IPS-18a (cell line): ENCODE measurements around the gene CDYL.

Source experiments
- H3K27ac ChIP-seq: one replicate; pipeline ENCODE4 v1.5.1; 2013; ENCODE audit warnings: low read length
- H3K27me3 ChIP-seq: one replicate; pipeline ENCODE4 v1.6.1; 2013; ENCODE audit warnings: mild to moderate bottlenecking, low read length; ENCODE audit not compliant: control insufficient read depth, insufficient read depth
- H3K36me3 ChIP-seq: one replicate; pipeline ENCODE4 v1.6.1; 2013; ENCODE audit warnings: low read depth, low read length; ENCODE audit not compliant: control insufficient read depth
- H3K4me1 ChIP-seq: one replicate; pipeline ENCODE4 v1.6.1; 2013; ENCODE audit warnings: low read depth, low read length; ENCODE audit not compliant: control insufficient read depth
- H3K4me3 ChIP-seq: one replicate; pipeline ENCODE4 v1.5.1; 2013; ENCODE audit warnings: low read length
- H3K9ac ChIP-seq: one replicate; pipeline ENCODE4 v1.6.1; 2013; ENCODE audit warnings: mild to moderate bottlenecking, low read length, moderate library complexity
- H3K9me3 ChIP-seq: one replicate; pipeline ENCODE4 v1.6.1; 2013; ENCODE audit warnings: low read depth, low read length; ENCODE audit not compliant: control insufficient read depth

The CDYL gene

DNA sequence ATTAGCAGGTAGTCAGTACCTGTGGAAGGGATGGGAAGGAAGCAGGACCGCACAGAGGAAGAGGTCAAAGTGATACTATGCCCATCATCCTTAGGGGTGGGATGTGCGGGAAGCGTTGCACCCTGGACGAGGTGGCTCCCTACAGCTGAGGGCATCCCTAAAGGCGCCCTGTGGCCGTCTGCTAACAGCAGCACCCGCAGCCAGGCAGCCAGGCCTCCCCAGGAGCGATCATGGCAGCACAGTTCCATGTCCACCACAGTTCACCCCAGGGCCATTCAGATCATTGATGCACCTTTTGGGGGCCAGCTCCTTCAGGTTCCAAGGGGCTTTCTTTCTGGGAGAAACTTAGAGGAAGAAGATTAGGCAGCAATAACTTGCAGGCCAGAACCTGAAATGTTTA is 168.1 kb downstream of the CDYL start:
- Histone ChIP-seq H3K9me3 (no peaks in the 10 kb centered on the region), H3K27ac (no peak overlapping the region), H3K4me3 (no peak overlapping the region), H3K36me3 (peaks cover 22% of the 10 kb centered on the region), H3K27me3 (no peaks in the 10 kb centered on the region), H3K9ac (no peak overlapping the region), H3K4me1 (peaks cover 8% of the 10 kb centered on the region)

DNA sequence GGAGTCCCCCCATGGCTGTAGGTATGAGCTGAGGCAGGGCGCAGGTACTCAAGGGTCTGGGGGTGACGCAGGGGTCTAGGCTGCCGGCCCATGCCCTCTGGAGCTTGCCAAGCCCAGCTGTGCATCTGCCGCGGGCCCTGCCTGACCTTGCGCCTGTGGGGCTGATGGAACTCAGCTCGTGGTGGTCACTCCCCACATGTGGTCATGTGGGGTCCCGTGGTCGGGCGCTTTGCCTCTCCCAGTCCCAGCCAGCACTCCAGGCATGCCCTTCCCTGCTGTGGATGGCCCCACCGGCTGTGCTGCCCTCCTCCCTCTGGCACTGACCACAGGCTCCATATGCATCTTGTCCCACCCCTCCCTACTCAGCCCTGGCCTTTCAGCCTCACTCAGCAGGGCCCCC is 170.3 kb downstream of the CDYL start:
- Histone ChIP-seq H3K27me3 (no peaks in the 10 kb centered on the region), H3K36me3 (peaks cover 22% of the 10 kb centered on the region), H3K4me3 (no peak overlapping the region), H3K9me3 (no peaks in the 10 kb centered on the region), H3K9ac (no peak overlapping the region), H3K4me1 (peaks cover 8% of the 10 kb centered on the region), H3K27ac (no peak overlapping the region)

DNA sequence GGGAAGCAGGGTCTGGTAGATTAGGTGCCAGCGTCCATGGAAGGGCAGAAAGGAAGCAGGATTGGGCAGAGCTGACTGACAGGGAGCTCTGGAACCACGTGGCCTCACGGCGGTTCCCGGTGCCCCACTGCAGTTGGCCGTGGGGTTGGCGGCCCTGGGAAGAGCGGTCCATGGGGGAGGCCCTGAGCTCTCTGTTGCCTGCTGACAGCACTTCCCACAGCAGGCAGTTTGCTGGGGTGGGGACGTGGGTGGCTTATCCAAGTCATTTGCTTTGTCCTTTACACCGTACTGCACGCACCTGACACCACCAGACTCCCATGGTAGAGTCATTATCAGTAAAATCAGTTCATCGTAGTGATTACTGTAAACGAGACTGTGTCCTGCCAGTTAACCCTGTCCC is 171.5 kb downstream of the CDYL start:
- Histone ChIP-seq H3K4me3 (no peak overlapping the region), H3K36me3 (peaks cover 27% of the 10 kb centered on the region), H3K27me3 (no peaks in the 10 kb centered on the region), H3K27ac (no peak overlapping the region), H3K9me3 (no peaks in the 10 kb centered on the region), H3K9ac (no peak overlapping the region), H3K4me1 (peaks cover 8% of the 10 kb centered on the region)

DNA sequence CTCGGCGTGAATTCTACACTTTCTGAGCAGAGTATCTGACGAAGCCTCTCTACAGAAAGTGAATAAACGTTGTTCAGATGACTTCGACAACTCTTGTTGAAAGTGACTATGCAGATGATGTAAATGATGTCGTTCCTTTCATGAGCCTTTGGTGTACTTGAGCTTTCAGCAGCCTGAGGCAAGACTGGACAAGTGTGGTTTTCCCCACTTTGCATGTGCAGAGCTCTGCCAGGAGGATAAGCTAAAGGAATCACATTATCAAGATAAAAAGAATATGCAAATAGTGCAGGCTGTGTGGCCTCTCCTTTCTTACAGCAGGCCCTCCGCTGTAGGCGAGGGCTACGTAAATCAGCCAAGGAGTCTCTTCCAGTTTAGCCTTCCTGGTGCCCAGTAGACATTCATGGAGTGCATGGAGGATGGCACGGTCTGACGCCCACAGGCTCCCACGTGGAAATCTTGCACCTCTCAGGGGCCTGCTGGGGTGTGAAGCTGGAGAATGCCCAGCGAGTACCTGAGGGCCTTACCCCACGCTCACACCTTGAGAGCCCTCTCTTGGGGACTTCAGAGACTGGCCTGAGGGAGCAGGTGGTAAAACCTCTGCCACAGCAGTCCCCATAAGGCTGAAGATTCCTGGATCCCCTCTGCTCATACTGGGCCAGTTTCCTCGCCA is 172.7 kb downstream of the CDYL start:
- H3K4me3 ChIP-seq: no peak overlapping the region
- peaks cover 28% of the 10 kb centered on the region for H3K36me3 ChIP-seq
- peaks cover 8% of the 10 kb centered on the region for H3K4me1 ChIP-seq
- no peak overlapping the region for H3K9ac ChIP-seq
- no peaks in the 10 kb centered on the region for H3K27me3 ChIP-seq
- no peaks in the 10 kb centered on the region for H3K9me3 ChIP-seq
- no peak overlapping the region for H3K27ac ChIP-seq

DNA sequence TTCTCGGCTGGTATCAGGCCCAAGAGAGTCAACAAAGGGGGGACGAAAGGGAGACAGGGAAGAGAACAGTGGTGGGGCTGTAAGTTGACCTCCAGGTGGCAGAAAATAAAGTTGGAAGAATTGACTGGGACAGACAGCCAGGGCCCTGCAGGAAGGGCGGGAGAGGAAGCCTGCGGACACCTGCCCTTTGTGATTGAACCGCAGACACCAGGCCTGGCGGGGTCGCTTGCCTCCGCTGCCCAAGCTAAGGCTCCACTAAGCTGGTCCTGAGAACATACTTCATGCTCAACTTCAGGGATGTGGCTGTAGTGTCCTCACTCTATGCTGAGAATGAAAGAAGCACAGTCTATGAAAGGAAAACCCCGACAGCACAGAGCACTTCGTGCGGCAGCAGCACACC is 173.9 kb downstream of the CDYL start:
- H3K9me3 ChIP-seq: no peaks in the 10 kb centered on the region
- H3K4me3 ChIP-seq: no peak overlapping the region
- no peak overlapping the region for H3K27ac ChIP-seq
- no peak overlapping the region for H3K9ac ChIP-seq
- H3K4me1 ChIP-seq: peaks cover 8% of the 10 kb centered on the region
- H3K27me3 ChIP-seq: no peaks in the 10 kb centered on the region
- peaks cover 27% of the 10 kb centered on the region for H3K36me3 ChIP-seq

DNA sequence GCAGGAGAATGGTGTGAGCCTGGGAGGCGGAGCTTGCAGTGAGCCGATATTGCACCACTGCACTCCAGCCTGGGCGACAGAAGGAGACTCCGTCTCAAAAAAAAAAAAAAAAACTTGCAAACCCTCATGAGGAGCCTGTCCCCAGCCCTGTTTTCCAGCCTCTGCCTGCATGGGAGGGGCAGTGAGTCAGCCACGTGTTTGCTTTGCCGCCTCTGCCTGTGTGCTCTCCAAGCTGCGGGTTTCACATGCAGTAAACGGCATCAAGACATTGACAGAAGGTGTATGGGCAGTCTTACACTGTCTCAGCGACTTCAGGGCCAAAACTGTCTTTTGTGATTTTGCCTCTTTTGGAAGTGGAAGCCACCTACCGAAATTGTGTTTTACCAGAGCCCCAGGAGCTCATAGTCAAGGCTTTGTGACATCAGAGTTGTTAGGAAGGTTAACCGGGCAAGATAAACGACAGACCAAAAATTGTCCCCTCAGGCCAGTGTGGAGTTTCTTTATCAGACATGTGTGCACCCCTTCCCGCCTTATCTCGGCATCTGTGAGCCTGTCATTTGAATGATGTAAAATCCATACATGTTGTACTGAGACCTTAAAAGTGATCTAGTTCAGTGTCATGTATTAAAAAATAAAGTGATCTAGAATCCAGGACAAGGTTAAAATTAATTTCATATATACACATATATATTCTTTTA is 174.8 kb downstream of the CDYL start:
- peaks cover 25% of the 10 kb centered on the region for H3K36me3 ChIP-seq
- H3K4me3 ChIP-seq: no peak overlapping the region
- no peak overlapping the region for H3K9ac ChIP-seq
- no peak overlapping the region for H3K27ac ChIP-seq
- no peaks in the 10 kb centered on the region for H3K9me3 ChIP-seq
- H3K4me1 ChIP-seq: peaks cover 8% of the 10 kb centered on the region
- no peaks in the 10 kb centered on the region for H3K27me3 ChIP-seq

DNA sequence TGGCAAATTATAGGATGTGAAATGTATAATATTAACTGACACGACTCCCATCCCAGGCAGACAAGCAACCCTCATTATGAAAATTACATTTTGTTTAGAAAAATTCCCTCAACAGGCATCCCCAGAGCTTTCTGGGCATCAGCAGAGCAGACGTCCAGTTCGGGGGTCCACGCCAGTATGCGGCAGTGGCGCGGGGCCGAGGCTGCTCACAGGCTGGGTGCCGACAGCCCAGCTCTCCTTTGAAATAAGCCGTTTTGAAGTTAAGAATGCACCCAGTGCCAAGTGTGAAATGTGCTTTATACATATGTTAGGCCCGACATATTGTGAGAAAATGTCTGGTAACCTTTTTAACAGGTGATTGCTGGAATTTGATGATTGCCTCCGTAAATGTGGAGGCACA is 177.2 kb downstream of the CDYL start:
- H3K4me3 ChIP-seq: no peak overlapping the region
- H3K27me3 ChIP-seq: no peaks in the 10 kb centered on the region
- H3K9ac ChIP-seq: no peak overlapping the region
- H3K36me3 ChIP-seq: peaks cover 25% of the 10 kb centered on the region
- H3K9me3 ChIP-seq: no peaks in the 10 kb centered on the region
- peaks cover 7% of the 10 kb centered on the region for H3K4me1 ChIP-seq
- no peak overlapping the region for H3K27ac ChIP-seq

DNA sequence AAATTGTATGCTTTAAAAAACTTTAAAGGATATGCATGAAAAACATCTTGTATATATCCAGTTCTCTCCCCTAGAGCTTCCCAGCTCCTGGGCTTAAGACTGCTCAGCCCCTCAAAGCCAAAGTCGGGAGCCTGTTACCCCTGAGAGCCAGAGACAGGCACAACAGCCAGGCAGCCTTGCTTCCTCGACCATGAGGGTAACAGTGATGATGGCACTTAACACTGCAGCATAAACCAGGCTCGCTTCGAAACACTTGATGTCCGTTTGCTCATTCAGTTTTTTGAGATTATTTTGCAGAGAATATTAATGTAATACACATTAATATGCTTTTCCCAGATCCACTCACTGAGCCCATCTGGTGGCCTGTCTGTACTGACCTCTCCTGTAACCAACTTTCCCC is 180.4 kb downstream of the CDYL start:
- Histone ChIP-seq H3K9ac (no peak overlapping the region), H3K36me3 (peaks cover 25% of the 10 kb centered on the region), H3K27ac (no peak overlapping the region), H3K4me3 (no peak overlapping the region), H3K27me3 (no peaks in the 10 kb centered on the region), H3K9me3 (no peaks in the 10 kb centered on the region), H3K4me1 (peaks cover 4% of the 10 kb centered on the region)

DNA sequence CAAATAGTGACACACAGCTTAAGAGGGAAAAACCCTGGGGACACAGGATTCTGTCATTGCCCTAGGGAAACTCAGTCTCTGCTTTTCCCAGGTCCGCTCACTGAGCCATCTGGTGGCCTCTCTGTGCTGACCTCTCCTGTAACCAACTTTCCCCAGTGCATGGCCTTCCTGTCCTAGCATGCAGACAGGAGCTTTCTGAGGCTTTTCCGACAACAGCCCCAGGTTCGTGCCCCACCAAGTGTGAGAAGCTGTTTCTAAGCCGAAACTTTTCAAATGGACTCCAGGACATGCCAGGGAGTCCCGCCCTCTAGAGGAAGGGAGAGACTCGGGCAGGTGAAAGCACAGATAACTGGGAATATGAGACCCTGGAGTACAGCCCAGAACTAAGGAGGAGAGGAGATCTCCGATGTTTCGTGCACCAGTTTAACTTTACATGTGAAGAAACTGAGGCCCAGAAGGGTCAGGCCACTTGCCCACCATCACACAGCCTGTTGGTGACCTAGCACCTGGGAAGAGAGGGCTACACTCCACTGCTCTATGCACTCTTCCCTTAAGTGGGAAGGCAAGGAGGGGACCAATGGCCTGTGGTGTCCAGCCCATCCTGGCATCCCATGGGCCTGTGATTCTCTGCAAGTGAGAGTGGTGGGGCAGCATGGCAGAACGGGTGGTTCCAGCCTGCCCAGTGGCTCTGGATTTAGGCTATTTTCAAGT is 181.5 kb downstream of the CDYL start:
- Histone ChIP-seq H3K27me3 (no peaks in the 10 kb centered on the region), H3K4me1 (peaks cover 4% of the 10 kb centered on the region), H3K4me3 (no peak overlapping the region), H3K27ac (no peak overlapping the region), H3K36me3 (peaks cover 21% of the 10 kb centered on the region), H3K9ac (no peak overlapping the region), H3K9me3 (no peaks in the 10 kb centered on the region)

DNA sequence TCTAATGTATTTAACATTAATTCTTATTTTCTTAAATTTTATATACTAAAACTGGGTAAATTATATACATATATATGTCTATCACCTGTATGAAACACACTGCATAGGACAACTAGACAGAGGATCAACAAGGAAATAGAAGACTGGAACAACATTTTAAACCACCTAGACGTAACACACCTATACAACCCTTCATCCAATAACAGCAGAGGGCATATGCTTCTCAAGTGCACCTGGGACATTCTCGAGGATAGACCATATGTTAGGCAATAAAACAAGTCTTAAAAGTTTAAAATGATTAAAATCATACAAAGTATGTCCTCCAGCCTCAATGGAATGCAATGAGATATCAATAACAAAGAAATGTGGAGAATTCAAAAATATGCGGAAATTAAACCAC is 182.4 kb downstream of the CDYL start:
- Histone ChIP-seq H3K27me3 (no peaks in the 10 kb centered on the region), H3K4me3 (no peak overlapping the region), H3K27ac (no peak overlapping the region), H3K9me3 (no peaks in the 10 kb centered on the region), H3K4me1 (peaks cover 4% of the 10 kb centered on the region), H3K9ac (no peak overlapping the region), H3K36me3 (peaks cover 18% of the 10 kb centered on the region)

DNA sequence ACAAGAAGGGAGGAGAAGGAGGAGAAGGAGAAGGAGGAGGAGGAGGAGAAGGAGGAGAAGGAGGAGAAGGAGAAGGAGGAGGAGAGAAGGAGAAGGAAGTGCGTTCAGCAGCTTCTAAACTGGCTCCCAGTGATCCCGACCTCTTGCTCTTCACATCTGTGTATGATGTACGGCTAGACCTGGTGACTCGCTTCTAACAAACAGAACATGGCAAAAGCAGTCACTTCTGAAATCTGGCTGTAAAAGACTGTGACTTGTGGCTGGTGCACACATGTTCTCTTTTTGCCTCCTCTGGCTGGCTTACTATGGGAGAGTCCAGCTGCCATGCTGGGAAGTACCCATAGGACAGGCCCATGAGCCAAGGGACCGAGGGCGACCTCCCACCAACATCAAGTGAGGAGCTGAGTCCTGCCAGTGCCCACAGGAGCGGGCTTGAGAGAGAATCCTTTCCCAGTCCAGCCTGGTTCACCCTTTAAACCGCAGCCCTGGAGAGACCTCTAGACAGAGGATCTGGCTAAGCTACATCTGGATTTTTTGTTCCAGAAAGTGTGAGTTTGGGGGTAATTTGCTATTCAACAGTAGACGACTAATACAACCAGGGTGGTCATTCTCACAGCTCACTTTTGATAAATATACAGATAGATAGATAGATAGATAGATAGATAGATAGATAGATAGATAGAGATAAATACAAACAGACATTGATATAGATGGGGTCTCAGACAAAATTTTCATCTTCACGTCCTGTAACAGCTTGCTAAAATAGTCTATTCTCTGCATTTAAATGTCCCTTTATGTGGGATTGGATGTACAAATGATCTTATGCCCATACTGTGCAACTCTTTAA is 185.3 kb downstream of the CDYL start:
- H3K4me1 ChIP-seq: peaks cover 4% of the 10 kb centered on the region
- H3K4me3 ChIP-seq: no peak overlapping the region
- no peak overlapping the region for H3K27ac ChIP-seq
- no peak overlapping the region for H3K9ac ChIP-seq
- no peaks in the 10 kb centered on the region for H3K9me3 ChIP-seq
- no peaks in the 10 kb centered on the region for H3K36me3 ChIP-seq
- no peaks in the 10 kb centered on the region for H3K27me3 ChIP-seq
